ACC112 (cell line): ENCODE measurements around the gene TTC3.
"Not testable (repeated sequence)": the region's sequence is repeated elsewhere in the genome, so short reads cannot be mapped to it uniquely, and the experiment has no call there.

Experiments
- H2AFZ ChIP-seq: fragments of 200-600 bp; sonication (generic); one replicate; pipeline ENCODE4 v1.6.0; 2017; ENCODE audit warnings: antibody characterized with exemption, low read length; ENCODE audit not compliant: unreplicated experiment
- H3K27ac ChIP-seq: fragments of 200-600 bp; sonication (generic); 2 replicates; pipeline ENCODE4 v1.5.1; 2014; ENCODE audit warnings: low read depth, mild to moderate bottlenecking, antibody characterized with exemption, low read length, moderate library complexity
- H3K27me3 ChIP-seq: fragments of 200-600 bp; sonication (generic); 2 replicates; pipeline ENCODE4 v1.6.1; 2014; ENCODE audit warnings: mild to moderate bottlenecking, antibody characterized with exemption, low read length, moderate library complexity, mixed read lengths; ENCODE audit not compliant: insufficient read depth
- H3K36me3 ChIP-seq: fragments of 200-600 bp; sonication (generic); 2 replicates; pipeline ENCODE4 v1.6.1; 2016; ENCODE audit warnings: mild to moderate bottlenecking, antibody characterized with exemption, low read length, moderate library complexity, mixed read lengths; ENCODE audit not compliant: insufficient read depth
- H3K4me1 ChIP-seq: fragments of 200-600 bp; sonication (generic); one replicate; pipeline ENCODE4 v1.6.1; 2016; ENCODE audit warnings: low read length, mixed read lengths; ENCODE audit not compliant: insufficient read depth, unreplicated experiment, control insufficient read depth
- H3K4me3 ChIP-seq: fragments of 200-600 bp; sonication (generic); 2 replicates; pipeline ENCODE4 v1.5.1; 2014; ENCODE audit warnings: mild to moderate bottlenecking, low read depth, low read length
- H3K79me2 ChIP-seq: fragments of 200-600 bp; sonication (generic); one replicate; pipeline ENCODE4 v1.6.0; 2016; ENCODE audit warnings: low read length; ENCODE audit not compliant: control insufficient read depth, unreplicated experiment, insufficient read depth

Gene TTC3

GRCh38 chr21:37117204-37117603 lies 44.1 kb downstream of the TTC3 start:
- Histone ChIP-seq H3K4me1 (no peaks in the 10 kb centered on the region), H3K79me2 (no peaks in the 10 kb centered on the region), H3K27me3 (no peaks in the 10 kb centered on the region), H2AFZ (no peak overlapping the region), H3K36me3 (no peaks in the 10 kb centered on the region), H3K4me3 (no peak overlapping the region), H3K27ac (no peak overlapping the region)

GRCh38 chr21:37118187-37118826 lies 45.3 kb downstream of the TTC3 start:
- Histone ChIP-seq H3K4me1 (no peaks in the 10 kb centered on the region), H3K79me2 (no peaks in the 10 kb centered on the region), H3K4me3 (no peak overlapping the region), H3K27me3 (no peaks in the 10 kb centered on the region), H2AFZ (no peak overlapping the region), H3K27ac (no peak overlapping the region), H3K36me3 (no peaks in the 10 kb centered on the region)

- Histone ChIP-seq H2AFZ (no peak overlapping the region), H3K36me3 (peaks cover 3% of the 10 kb centered on the region; the same call in 1 of the 2 replicates), H3K79me2 (no peaks in the 10 kb centered on the region), H3K4me3 (no peak overlapping the region), H3K4me1 (no peaks in the 10 kb centered on the region), H3K27me3 (no peaks in the 10 kb centered on the region), H3K27ac (no peak overlapping the region)
Measured at GRCh38 chr21:37119421-37120218, 46.6 kb downstream of the TTC3 start.

- H3K27me3 ChIP-seq: no peaks in the 10 kb centered on the region
- H3K79me2 ChIP-seq: no peaks in the 10 kb centered on the region
- H3K36me3 ChIP-seq: peaks cover 22% of the 10 kb centered on the region
- no peak overlapping the region for H2AFZ ChIP-seq
- peaks cover 9% of the 10 kb centered on the region for H3K4me1 ChIP-seq
- no peak overlapping the region for H3K27ac ChIP-seq
- H3K4me3 ChIP-seq: no peak overlapping the region
Measured at GRCh38 chr21:37128076-37128475, 55.0 kb downstream of the TTC3 start.

DNA sequence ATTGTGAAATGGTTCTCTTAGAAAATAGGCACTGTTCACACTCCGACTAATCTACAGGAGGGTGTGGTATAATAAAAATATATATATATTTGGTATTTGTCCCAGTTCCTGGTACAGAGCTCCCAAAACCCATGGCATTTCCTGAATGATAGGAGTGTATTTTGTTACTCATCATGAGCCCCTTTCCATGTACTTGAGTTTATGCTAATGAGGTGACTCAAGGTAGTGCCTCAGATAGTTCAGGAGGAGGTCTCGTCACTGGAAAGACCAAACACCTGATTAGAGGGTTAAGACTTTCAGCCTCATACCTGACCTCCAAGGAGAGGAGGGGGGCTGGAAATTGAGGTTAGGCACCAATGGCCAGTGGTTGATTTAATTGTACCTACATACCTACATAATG lies 57.9 kb downstream of the TTC3 start:
- Histone ChIP-seq H3K79me2 (no peaks in the 10 kb centered on the region), H2AFZ (no peak overlapping the region), H3K36me3 (peaks cover 27% of the 10 kb centered on the region)

GRCh38 chr21:37136261-37136660 lies 63.2 kb downstream of the TTC3 start:
- Histone ChIP-seq H3K27ac (no peak overlapping the region), H3K36me3 (peaks cover 46% of the 10 kb centered on the region), H3K79me2 (no peaks in the 10 kb centered on the region), H3K4me3 (no peak overlapping the region), H2AFZ (no peak overlapping the region), H3K4me1 (peaks cover 2% of the 10 kb centered on the region), H3K27me3 (no peaks in the 10 kb centered on the region)

More for the DNA sequence above, 57.9 kb downstream of the TTC3 start:
- no peak overlapping the region for H3K27ac ChIP-seq
- H3K27me3 ChIP-seq: no peaks in the 10 kb centered on the region
- peaks cover 9% of the 10 kb centered on the region for H3K4me1 ChIP-seq
- H3K4me3 ChIP-seq: no peak overlapping the region

DNA sequence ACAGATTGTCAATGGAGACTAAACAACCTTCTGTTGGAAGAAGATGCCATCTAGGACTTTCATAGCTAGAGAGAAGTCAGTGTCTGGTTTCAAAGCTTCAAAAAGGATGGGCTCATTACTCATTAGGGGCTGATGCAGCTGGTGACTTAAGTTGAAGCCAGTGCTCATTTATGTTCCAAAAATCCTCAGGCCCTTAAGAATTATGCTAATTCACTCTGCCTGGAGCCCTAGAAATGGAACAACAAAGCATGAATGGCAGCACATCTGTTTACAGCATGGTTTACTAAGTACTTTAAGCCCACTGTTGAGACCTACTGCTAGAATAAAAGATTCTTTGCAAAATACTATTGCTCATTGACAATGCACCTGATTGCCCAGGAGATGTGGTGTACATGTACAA lies 63.7 kb downstream of the TTC3 start:
- Histone ChIP-seq H3K4me1 (no peaks in the 10 kb centered on the region), H2AFZ (no peak overlapping the region), H3K79me2 (no peaks in the 10 kb centered on the region), H3K27ac (no peak overlapping the region), H3K27me3 (no peaks in the 10 kb centered on the region), H3K36me3 (peaks cover 46% of the 10 kb centered on the region), H3K4me3 (no peak overlapping the region)

GRCh38 chr21:37139154-37139553 lies 66.1 kb downstream of the TTC3 start:
- no peak overlapping the region for H3K27ac ChIP-seq

GRCh38 chr21:37139902-37140301 lies 66.8 kb downstream of the TTC3 start:
- H3K27me3 ChIP-seq: no peaks in the 10 kb centered on the region
- no peaks in the 10 kb centered on the region for H3K79me2 ChIP-seq
- peaks cover 48% of the 10 kb centered on the region for H3K36me3 ChIP-seq
- H3K4me3 ChIP-seq: no peak overlapping the region
- H3K27ac ChIP-seq: no peak overlapping the region
- H2AFZ ChIP-seq: no peak overlapping the region
- H3K4me1 ChIP-seq: no peaks in the 10 kb centered on the region

More at GRCh38 chr21:37139154-37139553, 66.1 kb downstream of the TTC3 start:
- Histone ChIP-seq H3K4me3 (no peak overlapping the region), H3K4me1 (no peaks in the 10 kb centered on the region), H2AFZ (no peak overlapping the region), H3K27me3 (no peaks in the 10 kb centered on the region), H3K36me3 (peaks cover 46% of the 10 kb centered on the region), H3K79me2 (no peaks in the 10 kb centered on the region)

GRCh38 chr21:37143392-37143791 lies 70.3 kb downstream of the TTC3 start:
- not testable (repeated sequence) for H2AFZ ChIP-seq, H3K27ac ChIP-seq, H3K4me3 ChIP-seq, H3K4me1 ChIP-seq, H3K27me3 ChIP-seq, H3K79me2 ChIP-seq
- H3K36me3 ChIP-seq: peaks cover 22% of the 10 kb centered on the region

DNA sequence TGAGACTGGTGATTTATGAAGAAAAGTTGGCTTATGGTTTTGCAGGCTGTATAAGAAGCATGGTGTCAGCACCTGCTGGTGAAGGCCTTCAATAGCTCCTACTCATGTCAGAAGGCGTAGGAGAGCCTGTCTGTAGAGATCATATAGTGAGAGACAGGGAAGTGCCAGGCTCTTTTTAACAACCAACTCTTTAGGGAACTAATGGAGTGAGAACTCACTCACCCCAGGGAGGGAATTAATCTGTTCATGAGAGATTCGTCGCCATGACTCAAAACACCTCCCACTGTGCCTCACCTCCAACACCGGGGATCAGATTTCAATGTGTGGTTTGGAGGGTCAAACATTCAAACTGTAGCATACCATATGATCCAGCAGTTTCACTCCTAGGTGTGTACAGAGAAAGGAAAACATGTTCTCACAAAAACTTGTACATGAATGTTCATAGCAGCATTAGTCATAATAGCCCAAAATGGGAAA lies 72.6 kb downstream of the TTC3 start:
- no peak overlapping the region for H2AFZ ChIP-seq
- no peaks in the 10 kb centered on the region for H3K79me2 ChIP-seq
- peaks cover 11% of the 10 kb centered on the region for H3K4me1 ChIP-seq
- H3K4me3 ChIP-seq: no peak overlapping the region
- H3K27ac ChIP-seq: no peak overlapping the region
- H3K36me3 ChIP-seq: peaks cover 16% of the 10 kb centered on the region
- no peaks in the 10 kb centered on the region for H3K27me3 ChIP-seq
